T-cell (primary cell): Measurements from ENCODE around the gene ENTPD8. TPM values are rescaled to one million over a fixed set of nuclear protein-coding genes. Genes with fewer than 3 reads are reported as not detected.
A peak's percentile ranks its signal among the peaks of the same experiment; 100 is the strongest.

Source experiments
- ATAC-seq, 4 experiments: fragments of 200-7000 bp in 3 of 4; fragments of 150-1000 bp in 1 of 4; cut with Tn5 transposase; replicated peaks in 1 of 4; 1 replicate in 3 of 4; 2 replicates in 1 of 4; pipeline ENCODE4 v1.10.0; 2021; ENCODE audit warnings: moderate library complexity in 3 of 4, mild to moderate bottlenecking in 2 of 4, moderate number of reproducible peaks in 1 of 4
- CTCF ChIA-PET, 2 donors: fragments of 300-600 bp; sonication (Branson Sonifier 250); formaldehyde crosslinking; loops; one replicate each; lab custom pipeline; 2022; ENCODE audit warnings: antibody characterized with exemption in 2 of 2; lab: Charles Lee
- POLR2A ChIA-PET, 2 donors: fragments of 300-600 bp; sonication (Branson Sonifier 250); formaldehyde crosslinking; loops; one replicate each; lab custom pipeline; 2022; ENCODE audit warnings: antibody characterized with exemption in 2 of 2; lab: Charles Lee
- DNase-seq, 35 experiments: peaks; one replicate each; pipeline versions ENCODE4 v3.0.0 to v3.0.0-alpha.2; 2013 to 2023
- H3K27ac ChIP-seq: one replicate; pipeline ENCODE4 v1.5.1; 2013; ENCODE audit warnings: low read length
- H3K27me3 ChIP-seq, 2 experiments: replicated peaks in 1 of 2; 1 replicate in 1 of 2; 2 replicates in 1 of 2; pipeline versions ENCODE4 v1.6.1 to v1.7.0; 2013; ENCODE audit warnings: low read length in 1 of 2, mixed read lengths in 1 of 2; ENCODE audit not compliant: control insufficient read depth in 2 of 2, insufficient read depth in 2 of 2; ENCODE audit errors: extremely low read depth in 1 of 2
- H3K36me3 ChIP-seq, 2 donors: 1 replicate in 1 of 2; 2 replicates in 1 of 2; pipeline versions ENCODE4 v1.6.1 to v1.7.0; 2013; ENCODE audit warnings: low read length in 1 of 2; ENCODE audit not compliant: control insufficient read depth in 2 of 2, insufficient read depth in 1 of 2; ENCODE audit errors: extremely low read depth in 1 of 2
- H3K4me1 ChIP-seq, 2 experiments: 1 replicate in 1 of 2; 2 replicates in 1 of 2; pipeline versions ENCODE4 v1.6.1 to v1.7.0; 2013; ENCODE audit warnings: low read length in 2 of 2, mixed read lengths in 1 of 2; ENCODE audit not compliant: insufficient read depth in 2 of 2, control insufficient read depth in 1 of 2; ENCODE audit errors: extremely low read depth in 1 of 2
- H3K4me3 ChIP-seq, 2 donors: 1 replicate in 1 of 2; 2 replicates in 1 of 2; pipeline versions ENCODE4 v1.5.1 to v1.7.0; 2013; ENCODE audit warnings: mild to moderate bottlenecking in 2 of 2, low read length in 1 of 2, moderate library complexity in 1 of 2; ENCODE audit not compliant: control insufficient read depth in 1 of 2; ENCODE audit errors: extremely low read depth in 1 of 2
- H3K9me3 ChIP-seq: 2 replicates; pipeline ENCODE4 v1.7.0; 2013
- H3K27ac Mint-ChIP-seq, 2 donors: one replicate each; pipeline ENCODE4 v1.8.0; 2020 to 2021; ENCODE audit warnings: mild to moderate bottlenecking in 2 of 2, mixed read lengths in 2 of 2
- H3K27me3 Mint-ChIP-seq, 2 donors: one replicate each; pipeline ENCODE4 v1.8.0; 2021 to 2022; ENCODE audit warnings: mixed read lengths in 2 of 2
- H3K36me3 Mint-ChIP-seq: one replicate; pipeline ENCODE4 v1.8.0; 2021; ENCODE audit warnings: mixed read lengths
- H3K4me1 Mint-ChIP-seq, 3 donors: one replicate each; pipeline ENCODE4 v1.8.0; 2020 to 2022; ENCODE audit warnings: mixed read lengths in 3 of 3, mild to moderate bottlenecking in 1 of 3
- H3K4me3 Mint-ChIP-seq, 3 donors: one replicate each; pipeline ENCODE4 v1.8.0; 2020 to 2022; ENCODE audit warnings: mild to moderate bottlenecking in 3 of 3, mixed read lengths in 3 of 3, moderate library complexity in 3 of 3
- H3K9me3 Mint-ChIP-seq, 3 donors: one replicate each; pipeline ENCODE4 v1.8.0; 2020 to 2022; ENCODE audit warnings: mixed read lengths in 3 of 3
- WGBS: methylation state at CpG from one replicate; pipeline ENCODE4 v1.1.5; 2013; ENCODE audit warnings: missing lambda C conversion rate; ENCODE audit not compliant: insufficient coverage; 5-methylcytosine and 5-hydroxymethylcytosine counted together
- total RNA-seq, 35 experiments: library from RNA in 6 of 35; stranded (reverse) in 6 of 35; fragments of 120-200 nt in 1 of 35; gene quantifications; one replicate each; pipeline versions ENCODE4 v1.2.1 to v1.2.4 and lab custom pipeline; 2013 to 2026

Gene ENTPD8
- total RNA-seq, 5 donors from 2014 or later (not counting 1 experiment from before 2014, with no cell fraction given) = not detected

DNA sequence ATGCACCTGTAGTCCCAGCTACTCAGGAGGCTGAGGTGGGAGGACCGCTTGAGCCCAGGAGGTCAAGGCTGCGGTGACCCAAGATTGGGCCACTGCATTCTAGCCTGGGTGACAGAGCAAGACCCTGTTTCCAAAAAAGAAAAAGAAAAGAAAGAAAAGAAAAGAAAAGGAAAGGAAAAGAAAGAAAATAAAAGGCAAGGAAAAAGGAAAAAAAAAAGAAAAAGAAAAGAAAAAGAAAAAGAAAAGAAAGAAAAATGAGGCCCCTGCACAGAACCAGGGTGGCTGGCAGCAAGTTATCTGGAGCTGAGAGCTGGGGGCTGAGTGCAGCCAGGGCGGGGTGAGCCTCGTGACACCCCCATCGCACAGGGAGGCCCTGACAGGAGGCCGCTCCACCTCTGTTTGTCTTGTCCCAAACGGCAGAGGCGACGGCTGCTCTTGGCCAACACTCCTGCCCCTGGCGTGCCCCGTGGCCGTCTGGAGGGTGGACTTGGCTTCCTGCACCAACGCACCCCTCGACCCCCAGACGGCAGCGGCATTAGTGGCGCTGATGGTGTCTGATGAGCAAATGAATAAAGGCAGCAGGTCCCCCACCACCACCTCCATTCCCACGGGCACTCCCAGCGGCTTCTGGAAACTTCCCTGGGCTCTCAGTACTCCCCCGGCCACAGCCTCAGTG lies 34.9 kb downstream of the ENTPD8 start:
- no peak overlapping the region for H3K4me3 ChIP-seq
- Mint-ChIP-seq H3K27ac (no peak overlapping the region), H3K4me3 (peak overlapping the region in 2 of 3 donors; percentile 6 to 65), H3K36me3 (peaks cover 10% of the 10 kb centered on the region), H3K9me3 (no peaks in the 10 kb centered on the region), H3K4me1 (peaks cover 2 to 14% (median 8%) of the 10 kb centered on the region in 3 donors), H3K27me3 (peaks cover 0 to 3% of the 10 kb centered on the region in 2 donors)
- ChIA-PET POLR2A (no interaction called here), CTCF (no interaction called here)
- WGBS = 87% methylated on average over 17 of the region's 20 CpGs
- no peaks in the 10 kb centered on the region for H3K9me3 ChIP-seq
- no peaks in the 10 kb centered on the region for H3K36me3 ChIP-seq
- ATAC-seq = no peak
- peaks cover 0 to 34% of the 10 kb centered on the region in 2 experiments for H3K27me3 ChIP-seq
- no peak overlapping the region for H3K27ac ChIP-seq
- peaks cover 0 to 23% of the 10 kb centered on the region in 2 experiments for H3K4me1 ChIP-seq
- DNase-seq = no peak

DNA sequence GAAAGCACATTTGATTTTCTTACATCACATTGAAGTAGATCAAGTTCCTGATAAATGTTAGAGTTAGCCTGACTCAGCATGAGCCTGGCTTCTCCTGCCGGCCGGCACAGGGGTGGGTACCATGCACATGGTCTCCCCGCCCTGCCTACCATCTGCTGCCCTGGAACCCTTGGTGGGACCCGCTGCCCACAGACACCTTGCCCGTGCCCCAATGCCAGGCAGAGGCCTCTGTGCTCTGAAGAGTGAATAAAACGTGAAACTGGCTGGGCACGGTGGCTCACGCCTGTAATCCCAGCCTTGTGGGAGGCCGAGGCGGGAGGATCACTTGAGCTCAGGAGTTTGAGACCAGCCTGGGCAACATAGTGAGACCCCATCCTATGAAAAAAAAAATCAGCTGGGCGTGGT lies 35.5 kb downstream of the ENTPD8 start:
- Histone ChIP-seq H3K27ac (no peak overlapping the region), H3K4me1 (peaks cover 0 to 18% of the 10 kb centered on the region in 2 experiments), H3K9me3 (no peaks in the 10 kb centered on the region), H3K36me3 (no peaks in the 10 kb centered on the region), H3K27me3 (peaks cover 0 to 31% of the 10 kb centered on the region in 2 experiments), H3K4me3 (no peak overlapping the region)
- ChIA-PET POLR2A (no interaction called here), CTCF (no interaction called here)
- Mint-ChIP-seq H3K4me1 (peaks cover 2 to 14% (median 8%) of the 10 kb centered on the region in 3 donors), H3K36me3 (peaks cover 10% of the 10 kb centered on the region), H3K4me3 (peak overlapping the region in 2 of 3 donors; percentile 13 to 65), H3K9me3 (no peaks in the 10 kb centered on the region), H3K27ac (no peak overlapping the region), H3K27me3 (peaks cover 0 to 3% of the 10 kb centered on the region in 2 donors)
- DNase-seq (no peak), ATAC-seq (no peak)
- 92% methylated on average over 10 of the region's 11 CpGs for WGBS

DNA sequence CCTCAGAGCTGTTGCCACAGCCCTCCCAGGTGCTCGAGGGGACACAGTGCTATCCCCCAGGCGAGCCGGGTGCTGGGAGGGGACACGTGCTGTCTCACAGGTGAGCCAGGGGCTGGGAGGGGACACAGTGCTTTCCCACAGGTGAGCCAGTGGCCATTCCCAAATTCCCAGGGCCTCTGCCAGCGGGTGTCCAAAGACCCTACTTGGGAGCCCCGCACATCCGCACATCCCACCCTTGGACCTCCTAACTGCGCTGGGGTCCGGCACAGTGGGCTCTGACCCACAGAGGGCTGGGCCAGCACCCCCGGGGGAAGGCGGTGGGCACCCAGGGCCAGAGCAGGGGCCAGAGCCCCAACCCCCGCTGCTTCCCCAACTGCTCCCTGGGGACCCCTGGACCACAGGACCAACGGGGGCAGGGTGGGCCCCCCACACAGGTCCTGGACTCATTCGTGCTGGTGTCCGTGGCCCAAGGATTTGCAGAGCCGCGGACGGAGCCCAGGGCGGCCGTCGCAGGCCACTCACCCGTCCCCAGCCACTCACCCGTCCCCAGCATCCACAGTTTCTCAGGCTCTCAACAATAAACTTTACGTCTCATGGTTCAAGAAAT lies 36.1 kb downstream of the ENTPD8 start:
- H3K4me3 Mint-ChIP-seq = no peak overlapping the region
- no peaks in the 10 kb centered on the region for H3K36me3 ChIP-seq
- no peaks in the 10 kb centered on the region for H3K9me3 ChIP-seq
- ChIA-PET POLR2A (interaction anchor here in 1 of 2 donors (0.6 kb wide), 1 partner anchor 980 kb away, joined by 3 read pairs; no protein-coding TSS in a partner anchor), CTCF (no interaction called here)
- DNase-seq (no peak), ATAC-seq (no peak)
- peaks cover 0 to 14% (median 8%) of the 10 kb centered on the region in 3 donors for H3K4me1 Mint-ChIP-seq
- H3K4me3 ChIP-seq = no peak overlapping the region
- peaks cover 13% of the 10 kb centered on the region for H3K36me3 Mint-ChIP-seq
- peaks cover 0 to 27% of the 10 kb centered on the region in 2 experiments for H3K27me3 ChIP-seq
- no peak overlapping the region for H3K27ac ChIP-seq
- H3K27ac Mint-ChIP-seq = no peak overlapping the region
- peaks cover 0 to 3% of the 10 kb centered on the region in 2 donors for H3K27me3 Mint-ChIP-seq
- WGBS = 93% methylated on average over 23 of the region's 24 CpGs
- peaks cover 0 to 14% of the 10 kb centered on the region in 2 experiments for H3K4me1 ChIP-seq
- H3K9me3 Mint-ChIP-seq = no peaks in the 10 kb centered on the region

DNA sequence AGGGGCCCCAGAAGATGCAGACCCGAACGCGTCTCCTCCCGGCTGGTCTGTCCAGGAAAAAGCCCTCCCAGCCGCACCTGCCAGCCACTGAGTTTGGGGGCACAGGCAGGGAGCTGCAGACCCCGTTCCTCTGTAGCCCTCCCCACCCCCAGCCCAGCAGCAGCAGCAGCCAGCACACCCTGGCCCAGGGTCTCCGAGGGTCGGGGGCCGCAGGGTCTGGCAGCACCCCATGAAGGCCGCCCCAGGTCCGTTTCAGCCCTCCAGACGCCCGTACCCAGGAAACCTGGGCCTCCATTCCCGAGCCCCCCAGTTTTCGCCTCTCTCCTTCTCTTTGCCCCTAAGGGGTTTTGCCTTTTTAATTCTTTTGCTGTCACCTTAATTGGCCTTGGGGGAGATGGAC lies 37.9 kb downstream of the ENTPD8 start:
- peaks cover 0 to 3% of the 10 kb centered on the region in 2 donors for H3K27me3 Mint-ChIP-seq
- no peaks in the 10 kb centered on the region for H3K36me3 ChIP-seq
- peaks cover 0 to 27% of the 10 kb centered on the region in 2 experiments for H3K27me3 ChIP-seq
- H3K27ac Mint-ChIP-seq = no peak overlapping the region
- POLR2A ChIA-PET = no interaction called here
- H3K4me3 Mint-ChIP-seq = no peak overlapping the region
- H3K4me3 ChIP-seq = no peak overlapping the region
- H3K4me1 Mint-ChIP-seq = peaks cover 0 to 15% (median 8%) of the 10 kb centered on the region in 3 donors
- DNase-seq (no peak), ATAC-seq (no peak)
- no peaks in the 10 kb centered on the region for H3K9me3 Mint-ChIP-seq
- H3K36me3 Mint-ChIP-seq = peaks cover 18% of the 10 kb centered on the region
- no peak overlapping the region for H3K27ac ChIP-seq
- H3K4me1 ChIP-seq = peaks cover 0 to 14% of the 10 kb centered on the region in 2 experiments
- CTCF ChIA-PET = no interaction called here
- no peaks in the 10 kb centered on the region for H3K9me3 ChIP-seq
- WGBS = 96% methylated on average over 13 of the region's 15 CpGs

DNA sequence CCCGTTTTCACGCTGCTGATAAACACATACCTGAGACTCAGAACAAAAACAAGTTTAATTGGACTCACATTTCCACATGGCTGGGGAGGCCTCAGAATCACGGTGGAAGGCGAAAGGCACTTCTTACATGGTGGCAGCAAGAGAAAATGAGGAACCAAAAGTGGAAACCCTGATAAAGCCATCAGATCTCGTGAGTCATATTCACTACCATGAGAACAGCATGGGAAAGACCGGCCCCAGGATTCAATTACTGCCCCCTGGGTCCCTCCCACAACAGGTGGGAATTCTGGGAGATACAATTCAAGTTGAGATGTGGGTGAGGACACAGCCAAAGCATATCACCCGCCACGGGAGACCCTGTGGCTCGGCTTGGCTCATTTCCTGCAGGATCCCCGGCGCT lies 38.4 kb downstream of the ENTPD8 start:
- DNase-seq (no peak), ATAC-seq (no peak)
- POLR2A ChIA-PET = no interaction called here
- Histone ChIP-seq H3K4me3 (no peak overlapping the region), H3K9me3 (no peaks in the 10 kb centered on the region), H3K27me3 (peaks cover 0 to 23% of the 10 kb centered on the region in 2 experiments), H3K4me1 (peaks cover 0 to 16% of the 10 kb centered on the region in 2 experiments), H3K36me3 (no peaks in the 10 kb centered on the region), H3K27ac (no peak overlapping the region)
- no peak overlapping the region for H3K4me3 Mint-ChIP-seq
- H3K9me3 Mint-ChIP-seq = no peaks in the 10 kb centered on the region
- peaks cover 0 to 3% of the 10 kb centered on the region in 2 donors for H3K27me3 Mint-ChIP-seq
- CTCF ChIA-PET = no interaction called here
- no peak overlapping the region for H3K27ac Mint-ChIP-seq
- peaks cover 1 to 18% (median 8%) of the 10 kb centered on the region in 3 donors for H3K4me1 Mint-ChIP-seq
- WGBS = 93% methylated on average over 3 of the region's 11 CpGs
- peaks cover 21% of the 10 kb centered on the region for H3K36me3 Mint-ChIP-seq

DNA sequence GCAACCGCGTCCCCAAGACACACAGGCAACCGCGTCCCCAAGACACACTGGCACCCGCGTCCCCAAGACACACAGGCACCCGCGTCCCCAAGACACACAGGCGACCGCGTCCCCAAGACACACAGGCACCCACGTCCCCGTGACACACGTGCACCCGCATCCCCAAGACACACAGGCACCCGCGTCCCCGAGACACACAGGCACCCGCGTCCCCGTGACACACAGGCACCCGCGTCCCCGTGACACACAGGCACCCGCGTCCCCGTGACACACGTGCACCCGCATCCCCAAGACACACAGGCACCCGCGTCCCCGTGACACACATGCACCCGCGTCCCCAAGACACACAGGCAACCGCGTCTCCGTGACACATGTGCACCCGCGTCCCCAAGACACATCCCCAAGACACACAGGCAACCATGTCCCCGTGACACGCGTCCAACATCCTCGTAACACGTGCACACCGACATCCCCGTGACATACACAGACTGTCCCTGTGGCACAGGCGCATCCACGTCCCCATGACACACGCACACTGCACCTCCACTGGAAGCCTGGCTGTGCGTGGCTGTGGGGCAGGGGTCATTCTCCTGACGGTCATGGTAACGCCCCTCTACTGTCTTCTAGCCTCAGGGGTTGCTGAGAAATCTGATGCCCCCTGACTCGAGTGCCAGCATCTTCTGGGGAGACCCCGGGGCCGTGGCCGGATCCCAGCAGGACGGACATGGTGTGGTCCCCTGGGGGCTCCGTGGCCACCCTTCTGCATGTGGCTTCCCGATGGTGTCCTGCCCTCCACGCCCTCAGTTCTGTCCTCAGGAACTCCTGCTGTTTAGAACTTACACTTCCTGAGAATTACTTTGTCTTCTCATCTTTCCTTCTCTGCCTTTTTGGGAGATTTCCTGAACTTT lies 42.3 kb downstream of the ENTPD8 start:
- Mint-ChIP-seq H3K4me3 (no peak overlapping the region), H3K36me3 (peaks cover 18% of the 10 kb centered on the region), H3K9me3 (no peaks in the 10 kb centered on the region), H3K27ac (no peak overlapping the region), H3K27me3 (no peaks in the 10 kb centered on the region), H3K4me1 (peaks cover 0 to 18% (median 1%) of the 10 kb centered on the region in 3 donors)
- Histone ChIP-seq H3K27me3 (no peaks in the 10 kb centered on the region), H3K4me3 (no peak overlapping the region), H3K4me1 (peaks cover 0 to 2% of the 10 kb centered on the region in 2 experiments), H3K36me3 (no peaks in the 10 kb centered on the region), H3K27ac (no peak overlapping the region), H3K9me3 (no peaks in the 10 kb centered on the region)
- no peak for DNase-seq
- ATAC-seq = no peak
- WGBS = 98% methylated on average over 57 of the region's 60 CpGs
- ChIA-PET CTCF (no interaction called here), POLR2A (no interaction called here)
